Measurements from ENCODE around the gene ITGA3.

The ITGA3 gene

DNA sequence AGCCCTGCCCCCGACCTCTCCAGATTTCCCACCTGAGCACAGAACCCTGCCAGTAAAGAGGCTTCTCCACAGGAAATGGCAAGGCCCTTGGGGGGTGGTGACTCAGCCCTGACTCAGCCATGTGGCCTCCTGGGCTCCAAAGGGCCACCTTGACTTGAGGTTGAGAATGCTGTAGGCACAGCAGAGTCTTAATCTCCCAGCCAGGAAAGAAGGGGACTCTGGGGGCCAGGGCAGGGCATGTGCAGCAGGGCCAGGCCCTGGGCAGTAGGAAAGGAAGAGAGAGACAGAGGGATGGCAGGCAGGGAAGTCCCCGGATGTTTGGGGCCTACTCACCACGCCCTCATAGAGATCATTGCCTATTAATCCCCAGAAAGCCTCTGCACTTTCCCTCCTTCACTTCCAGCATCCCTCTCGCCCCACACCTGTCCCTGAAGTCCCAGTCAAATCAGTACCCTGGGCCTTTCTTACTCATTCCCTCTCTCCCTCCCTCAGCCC, 4.8 kb upstream of the ITGA3 start:
- no peak overlapping the region for H3K4me3 ChIP-seq (ENCODE audit: low read length)

GRCh38 chr17:50051606-50052005, 4.3 kb upstream of the ITGA3 start:
- Histone ChIP-seq H3K4me1 (ENCODE audit: insufficient read depth, low read length) (peaks cover 17% of the 10 kb centered on the region), H2AFZ (ENCODE audit: low read depth, low read length) (no peak overlapping the region)

More for the DNA sequence above, 4.8 kb upstream of the ITGA3 start:
- H2AFZ ChIP-seq (ENCODE audit: low read depth, low read length) = no peak overlapping the region
- no peaks in the 10 kb centered on the region for H3K9me3 ChIP-seq (ENCODE audit: low read length)
- H3K27me3 ChIP-seq (ENCODE audit: insufficient read depth, low read length) = peaks cover 11% of the 10 kb centered on the region
- no peaks in the 10 kb centered on the region for H3K36me3 ChIP-seq (ENCODE audit: insufficient read depth, low read length)
- H3K4me1 ChIP-seq (ENCODE audit: insufficient read depth, low read length) = peaks cover 17% of the 10 kb centered on the region

GRCh38 chr17:50052241-50052796, 3.6 kb upstream of the ITGA3 start:
- H3K9me3 ChIP-seq (ENCODE audit: low read length) = no peaks in the 10 kb centered on the region
- H3K36me3 ChIP-seq (ENCODE audit: insufficient read depth, low read length) = no peaks in the 10 kb centered on the region
- H3K27me3 ChIP-seq (ENCODE audit: insufficient read depth, low read length) = peaks cover 16% of the 10 kb centered on the region
- H3K4me3 ChIP-seq (ENCODE audit: low read length) = no peak overlapping the region
- H3K4me1 ChIP-seq (ENCODE audit: insufficient read depth, low read length) = peaks cover 16% of the 10 kb centered on the region
- H2AFZ ChIP-seq (ENCODE audit: low read depth, low read length) = no peak overlapping the region

More at GRCh38 chr17:50051606-50052005, 4.3 kb upstream of the ITGA3 start:
- Histone ChIP-seq H3K27me3 (ENCODE audit: insufficient read depth, low read length) (peaks cover 11% of the 10 kb centered on the region), H3K36me3 (ENCODE audit: insufficient read depth, low read length) (no peaks in the 10 kb centered on the region), H3K4me3 (ENCODE audit: low read length) (no peak overlapping the region), H3K9me3 (ENCODE audit: low read length) (no peaks in the 10 kb centered on the region)

- H3K4me3 ChIP-seq (ENCODE audit: low read length) = no peak overlapping the region
- H3K9me3 ChIP-seq (ENCODE audit: low read length) = no peaks in the 10 kb centered on the region
- no peaks in the 10 kb centered on the region for H3K36me3 ChIP-seq (ENCODE audit: insufficient read depth, low read length)
- peaks cover 14% of the 10 kb centered on the region for H3K4me1 ChIP-seq (ENCODE audit: insufficient read depth, low read length)
- peaks cover 23% of the 10 kb centered on the region for H3K27me3 ChIP-seq (ENCODE audit: insufficient read depth, low read length)
- H2AFZ ChIP-seq (ENCODE audit: low read depth, low read length) = no peak overlapping the region
Measured at GRCh38 chr17:50052822-50053653, 2.9 kb upstream of the ITGA3 start.

DNA sequence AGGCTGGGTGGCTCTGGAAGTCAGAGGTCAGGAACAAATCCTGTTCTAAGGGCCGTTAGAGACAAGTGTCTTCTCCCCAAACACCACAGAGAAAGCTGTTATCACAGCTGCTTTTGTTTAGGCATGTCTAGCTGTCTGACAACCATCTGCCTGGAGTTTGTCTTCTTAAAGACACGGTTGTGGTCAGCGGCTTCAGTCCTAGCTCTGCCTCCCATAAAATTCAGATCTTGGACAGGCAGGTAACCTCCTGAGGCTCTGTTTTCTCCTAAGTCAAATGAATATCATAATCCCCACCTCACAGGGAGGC, 2.3 kb upstream of the ITGA3 start:
- peaks cover 28% of the 10 kb centered on the region for H3K27me3 ChIP-seq (ENCODE audit: insufficient read depth, low read length)
- no peaks in the 10 kb centered on the region for H3K36me3 ChIP-seq (ENCODE audit: insufficient read depth, low read length)
- H2AFZ ChIP-seq (ENCODE audit: low read depth, low read length) = no peak overlapping the region
- no peaks in the 10 kb centered on the region for H3K9me3 ChIP-seq (ENCODE audit: low read length)
- no peak overlapping the region for H3K4me3 ChIP-seq (ENCODE audit: low read length)
- peaks cover 14% of the 10 kb centered on the region for H3K4me1 ChIP-seq (ENCODE audit: insufficient read depth, low read length)

- Histone ChIP-seq H3K4me3 (ENCODE audit: low read length) (peak overlapping the region; percentile 60), H2AFZ (ENCODE audit: low read depth, low read length) (no peak overlapping the region), H3K27me3 (ENCODE audit: insufficient read depth, low read length) (peaks cover 37% of the 10 kb centered on the region), H3K9me3 (ENCODE audit: low read length) (no peaks in the 10 kb centered on the region), H3K4me1 (ENCODE audit: insufficient read depth, low read length) (peaks cover 14% of the 10 kb centered on the region), H3K36me3 (ENCODE audit: insufficient read depth, low read length) (no peaks in the 10 kb centered on the region)
Measured at GRCh38 chr17:50055055-50055425, 870 bp upstream of the ITGA3 start.

DNA sequence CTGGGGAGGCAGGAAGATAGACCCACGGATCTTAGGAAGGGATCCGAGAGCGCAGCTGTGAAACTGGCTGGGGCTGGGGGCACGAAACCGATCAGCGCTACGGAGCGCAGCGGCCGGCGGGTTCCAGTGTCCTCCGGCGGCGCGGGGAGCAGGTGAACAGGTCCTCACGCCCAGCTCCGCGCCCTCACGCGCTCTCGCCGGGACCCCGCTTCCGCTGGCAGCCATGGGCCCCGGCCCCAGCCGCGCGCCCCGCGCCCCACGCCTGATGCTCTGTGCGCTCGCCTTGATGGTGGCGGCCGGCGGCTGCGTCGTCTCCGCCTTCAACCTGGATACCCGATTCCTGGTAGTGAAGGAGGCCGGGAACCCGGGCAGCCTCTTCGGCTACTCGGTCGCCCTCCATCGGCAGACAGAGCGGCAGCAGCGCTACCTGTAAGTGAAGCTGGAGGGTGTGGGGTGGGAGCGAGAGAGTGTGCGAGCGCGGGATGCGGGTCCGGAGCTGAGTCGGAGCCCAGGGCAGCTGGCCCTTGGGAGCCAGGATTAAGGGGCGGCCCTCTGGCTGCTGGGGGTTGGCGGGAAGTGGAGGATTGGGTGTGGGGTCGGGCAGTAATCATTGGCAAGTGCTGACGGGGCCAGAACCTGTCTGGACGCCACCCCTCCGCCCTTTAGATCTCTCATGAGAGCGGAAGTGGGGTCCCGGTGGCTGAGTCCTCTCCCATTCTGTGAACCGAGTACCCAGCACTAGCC, 479 bp downstream of the ITGA3 start:
- peak overlapping the region; percentile 60 for H3K4me3 ChIP-seq (ENCODE audit: low read length)
- peaks cover 39% of the 10 kb centered on the region for H3K27me3 ChIP-seq (ENCODE audit: insufficient read depth, low read length)
- H3K9me3 ChIP-seq (ENCODE audit: low read length) = no peaks in the 10 kb centered on the region
- peaks cover 8% of the 10 kb centered on the region for H3K4me1 ChIP-seq (ENCODE audit: insufficient read depth, low read length)
- H2AFZ ChIP-seq (ENCODE audit: low read depth, low read length) = peak overlapping the region; percentile 93
- no peaks in the 10 kb centered on the region for H3K36me3 ChIP-seq (ENCODE audit: insufficient read depth, low read length)

- Histone ChIP-seq H3K36me3 (ENCODE audit: insufficient read depth, low read length) (no peaks in the 10 kb centered on the region), H3K4me1 (ENCODE audit: insufficient read depth, low read length) (peaks cover 4% of the 10 kb centered on the region), H3K9me3 (ENCODE audit: low read length) (no peaks in the 10 kb centered on the region), H3K27me3 (ENCODE audit: insufficient read depth, low read length) (peaks cover 39% of the 10 kb centered on the region), H2AFZ (ENCODE audit: low read depth, low read length) (peak overlapping the region; percentile 93), H3K4me3 (ENCODE audit: low read length) (peak overlapping the region; percentile 60)
Measured at GRCh38 chr17:50056961-50057330, 1.0 kb downstream of the ITGA3 start.

GRCh38 chr17:50057521-50057991, 1.6 kb downstream of the ITGA3 start:
- Histone ChIP-seq H2AFZ (ENCODE audit: low read depth, low read length) (no peak overlapping the region), H3K36me3 (ENCODE audit: insufficient read depth, low read length) (no peaks in the 10 kb centered on the region), H3K4me3 (ENCODE audit: low read length) (no peak overlapping the region), H3K9me3 (ENCODE audit: low read length) (no peaks in the 10 kb centered on the region), H3K27me3 (ENCODE audit: insufficient read depth, low read length) (peaks cover 39% of the 10 kb centered on the region), H3K4me1 (ENCODE audit: insufficient read depth, low read length) (peaks cover 4% of the 10 kb centered on the region)

DNA sequence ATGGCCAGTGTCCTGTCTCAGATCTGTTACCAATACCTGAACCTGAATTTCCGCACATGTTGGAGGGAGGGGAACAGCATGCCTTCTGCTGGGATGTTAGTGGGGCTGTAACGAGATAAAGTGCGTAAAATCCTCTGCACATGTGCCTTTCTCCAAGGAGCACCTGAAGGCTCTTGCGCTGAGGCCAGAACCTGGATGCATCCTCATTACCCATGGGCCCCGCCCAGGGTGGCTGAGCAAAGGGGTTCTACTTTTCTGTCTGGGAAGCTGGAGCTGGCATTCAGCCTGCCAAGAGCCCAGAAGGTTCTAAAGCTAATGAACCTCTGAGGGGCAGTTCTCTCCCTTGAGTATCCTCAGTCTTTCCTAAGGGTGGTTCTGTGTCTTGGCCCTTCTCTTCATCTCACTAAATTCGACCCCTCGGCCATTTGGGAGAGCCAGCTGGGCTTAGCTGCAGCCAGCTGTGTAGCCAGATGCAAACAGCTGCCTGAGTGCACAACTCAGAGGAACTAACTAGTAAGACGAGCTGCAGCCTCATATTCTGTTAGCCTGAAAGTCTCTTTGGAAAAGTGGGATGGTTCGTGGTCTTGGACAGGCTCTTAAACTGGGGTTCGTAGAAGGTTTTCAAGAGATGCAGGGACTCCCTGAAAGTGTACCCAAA, 2.5 kb downstream of the ITGA3 start:
- Histone ChIP-seq H3K4me3 (ENCODE audit: low read length) (no peak overlapping the region), H3K27me3 (ENCODE audit: insufficient read depth, low read length) (peaks cover 35% of the 10 kb centered on the region), H3K4me1 (ENCODE audit: insufficient read depth, low read length) (peaks cover 4% of the 10 kb centered on the region), H2AFZ (ENCODE audit: low read depth, low read length) (no peak overlapping the region), H3K36me3 (ENCODE audit: insufficient read depth, low read length) (no peaks in the 10 kb centered on the region), H3K9me3 (ENCODE audit: low read length) (no peaks in the 10 kb centered on the region)

- Histone ChIP-seq H3K27me3 (ENCODE audit: insufficient read depth, low read length) (peaks cover 32% of the 10 kb centered on the region), H3K4me3 (ENCODE audit: low read length) (no peak overlapping the region), H3K36me3 (ENCODE audit: insufficient read depth, low read length) (no peaks in the 10 kb centered on the region), H2AFZ (ENCODE audit: low read depth, low read length) (no peak overlapping the region), H3K9me3 (ENCODE audit: low read length) (no peaks in the 10 kb centered on the region), H3K4me1 (ENCODE audit: insufficient read depth, low read length) (peaks cover 4% of the 10 kb centered on the region)
Measured at GRCh38 chr17:50059256-50059655, 3.3 kb downstream of the ITGA3 start.

DNA sequence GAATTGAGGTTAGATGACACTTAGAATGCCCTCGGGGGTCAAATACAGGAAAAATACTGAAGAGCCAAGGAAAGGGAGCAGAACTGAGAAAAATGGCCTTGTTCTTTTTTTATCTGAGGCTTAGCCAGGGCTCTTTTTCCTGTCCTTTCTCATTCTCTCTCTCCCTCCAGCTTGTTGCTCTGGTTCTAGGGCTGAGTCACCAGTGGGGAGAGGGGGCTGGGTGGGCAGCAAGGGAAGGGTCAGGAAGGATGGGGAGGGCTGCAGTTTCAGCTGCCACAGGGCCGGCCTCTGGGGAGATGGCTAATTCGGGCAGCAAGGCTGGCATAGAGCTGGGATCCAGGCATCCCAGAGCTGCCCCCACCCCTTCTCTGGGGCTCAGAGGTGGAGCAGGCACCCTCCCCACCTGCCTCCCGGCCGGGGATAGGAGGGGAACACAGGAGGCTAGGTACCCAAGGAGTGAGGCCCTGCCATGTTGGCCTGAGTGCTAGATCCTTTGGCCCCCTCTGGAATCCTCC, 3.9 kb downstream of the ITGA3 start:
- H2AFZ ChIP-seq (ENCODE audit: low read depth, low read length) = no peak overlapping the region
- H3K36me3 ChIP-seq (ENCODE audit: insufficient read depth, low read length) = no peaks in the 10 kb centered on the region
- no peaks in the 10 kb centered on the region for H3K9me3 ChIP-seq (ENCODE audit: low read length)
- H3K4me3 ChIP-seq (ENCODE audit: low read length) = no peak overlapping the region
- H3K4me1 ChIP-seq (ENCODE audit: insufficient read depth, low read length) = peaks cover 4% of the 10 kb centered on the region
- peaks cover 32% of the 10 kb centered on the region for H3K27me3 ChIP-seq (ENCODE audit: insufficient read depth, low read length)

Data from neuron (in vitro differentiated cells).